Muscle of leg (tissue), 11 donors: ENCODE measurements around the gene NOP9. TPM values are rescaled to one million over a fixed set of nuclear protein-coding genes. Genes with fewer than 3 reads are reported as not detected.

Experiments used
- DNase-seq: peaks from one replicate; pipeline ENCODE4 v3.0.0; 2013
- H3K27ac ChIP-seq: one replicate; pipeline ENCODE4 v1.5.1; 2013; ENCODE audit warnings: mild to moderate bottlenecking, low read length, control low read depth
- H3K27me3 ChIP-seq: one replicate; pipeline ENCODE4 v1.6.1; 2013; ENCODE audit warnings: low read length; ENCODE audit not compliant: control insufficient read depth, insufficient read depth
- H3K36me3 ChIP-seq: one replicate; pipeline ENCODE4 v1.6.1; 2013; ENCODE audit warnings: low read length; ENCODE audit not compliant: control insufficient read depth, insufficient read depth
- H3K4me1 ChIP-seq: one replicate; pipeline ENCODE4 v1.6.1; 2013; ENCODE audit warnings: low read length; ENCODE audit not compliant: control insufficient read depth, insufficient read depth
- H3K4me3 ChIP-seq: one replicate; pipeline ENCODE4 v1.5.1; 2013; ENCODE audit warnings: low read length, control low read depth
- H3K9me3 ChIP-seq: replicated peaks from 2 replicates; pipeline ENCODE4 v1.6.1; 2013; ENCODE audit warnings: low read depth, low read length; ENCODE audit not compliant: control insufficient read depth
- WGBS: methylation state at CpG from one replicate; pipeline ENCODE4 v1.1.5; 2013; ENCODE audit warnings: missing lambda C conversion rate; ENCODE audit not compliant: insufficient coverage; 5-methylcytosine and 5-hydroxymethylcytosine counted together
- polyA plus RNA-seq, 8 donors: library from polyadenylated mRNA; unstranded; fragments of 120-200 nt; gene quantifications; one replicate each; pipeline versions ENCODE4 v1.2.1 to v1.2.3, GENCODE V29; 2013; ENCODE audit warnings: inconsistent platforms in 1 of 8, low replicate concordance in 1 of 8; ENCODE audit not compliant: insufficient read length in 8 of 8, insufficient read depth in 1 of 8
- total RNA-seq: library from RNA; stranded (reverse); fragments of 120-200 nt; gene quantifications from one replicate; pipeline ENCODE4 v1.2.4, GENCODE V29; 2013

The NOP9 gene
- total and polyA plus RNA-seq, 9 donors: 15.7 to 23.9 (median 20.0) TPM

DNA sequence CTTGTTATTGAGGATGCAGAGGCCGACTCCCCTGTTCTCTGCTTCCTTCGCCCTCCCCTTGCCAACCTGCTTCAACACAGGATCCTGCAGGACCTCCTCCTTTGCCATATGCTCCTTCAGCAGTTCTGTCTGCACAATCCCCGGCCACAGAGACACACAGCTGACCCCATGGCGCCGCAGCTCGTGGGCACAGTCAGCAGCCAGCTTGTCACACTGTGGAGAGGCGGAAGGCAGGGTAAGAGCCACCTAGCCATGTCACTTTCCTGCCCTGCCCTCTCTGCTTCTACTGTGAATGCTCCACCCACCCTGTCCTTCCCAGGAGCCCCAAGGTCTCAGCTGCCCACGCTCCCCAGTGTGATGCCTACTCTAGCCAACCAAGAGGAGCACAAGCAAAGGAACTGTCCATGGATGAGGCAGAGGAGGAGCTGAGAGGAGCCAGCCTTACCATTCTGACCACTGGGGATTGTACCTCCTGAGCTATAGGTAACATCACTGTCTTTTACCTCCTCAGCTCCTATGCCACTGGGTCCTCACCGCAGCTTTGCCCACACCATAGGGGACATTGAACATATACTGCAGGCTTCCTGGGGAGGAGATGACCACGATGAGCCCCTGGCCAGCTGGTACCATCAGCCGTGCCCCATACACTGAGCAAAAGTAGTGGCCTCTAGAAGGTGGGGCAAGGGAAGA, 7.4 kb upstream of the NOP9 start:
- peaks cover 4% of the 10 kb centered on the region for H3K4me1 ChIP-seq
- H3K36me3 ChIP-seq: peaks cover 47% of the 10 kb centered on the region
- no peaks in the 10 kb centered on the region for H3K27me3 ChIP-seq
- H3K9me3 ChIP-seq: no peaks in the 10 kb centered on the region
- no peak overlapping the region for H3K27ac ChIP-seq
- 82% methylated on average over 6 of the region's 11 CpGs for WGBS
- no peak overlapping the region for H3K4me3 ChIP-seq
- DNase-seq: no peak

DNA sequence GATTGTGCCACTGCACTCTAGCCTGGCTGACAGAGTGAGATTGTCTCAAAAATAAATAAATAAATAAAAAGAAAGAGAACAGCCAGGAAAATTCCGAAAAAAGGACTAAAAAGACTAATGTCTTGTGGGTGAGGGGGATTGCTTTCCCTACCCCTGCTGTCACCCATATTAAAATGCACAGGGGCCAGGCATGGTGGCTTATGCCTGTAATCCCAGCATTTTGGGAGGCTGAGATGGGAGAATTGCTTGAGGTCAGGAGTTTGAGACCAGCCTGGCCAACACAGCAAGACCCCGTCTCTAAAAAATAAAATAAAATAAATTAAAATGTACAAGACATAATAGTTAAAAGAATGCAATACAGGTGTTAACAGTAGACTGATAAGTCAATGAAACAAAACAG, 6.1 kb upstream of the NOP9 start:
- no peak overlapping the region for H3K27ac ChIP-seq
- peaks cover 4% of the 10 kb centered on the region for H3K4me1 ChIP-seq
- no peaks in the 10 kb centered on the region for H3K27me3 ChIP-seq
- WGBS: no CpG with 5 or more reads among the region's 2 CpGs
- peaks cover 47% of the 10 kb centered on the region for H3K36me3 ChIP-seq
- DNase-seq: no peak
- H3K9me3 ChIP-seq: no peaks in the 10 kb centered on the region
- H3K4me3 ChIP-seq: no peak overlapping the region

DNA sequence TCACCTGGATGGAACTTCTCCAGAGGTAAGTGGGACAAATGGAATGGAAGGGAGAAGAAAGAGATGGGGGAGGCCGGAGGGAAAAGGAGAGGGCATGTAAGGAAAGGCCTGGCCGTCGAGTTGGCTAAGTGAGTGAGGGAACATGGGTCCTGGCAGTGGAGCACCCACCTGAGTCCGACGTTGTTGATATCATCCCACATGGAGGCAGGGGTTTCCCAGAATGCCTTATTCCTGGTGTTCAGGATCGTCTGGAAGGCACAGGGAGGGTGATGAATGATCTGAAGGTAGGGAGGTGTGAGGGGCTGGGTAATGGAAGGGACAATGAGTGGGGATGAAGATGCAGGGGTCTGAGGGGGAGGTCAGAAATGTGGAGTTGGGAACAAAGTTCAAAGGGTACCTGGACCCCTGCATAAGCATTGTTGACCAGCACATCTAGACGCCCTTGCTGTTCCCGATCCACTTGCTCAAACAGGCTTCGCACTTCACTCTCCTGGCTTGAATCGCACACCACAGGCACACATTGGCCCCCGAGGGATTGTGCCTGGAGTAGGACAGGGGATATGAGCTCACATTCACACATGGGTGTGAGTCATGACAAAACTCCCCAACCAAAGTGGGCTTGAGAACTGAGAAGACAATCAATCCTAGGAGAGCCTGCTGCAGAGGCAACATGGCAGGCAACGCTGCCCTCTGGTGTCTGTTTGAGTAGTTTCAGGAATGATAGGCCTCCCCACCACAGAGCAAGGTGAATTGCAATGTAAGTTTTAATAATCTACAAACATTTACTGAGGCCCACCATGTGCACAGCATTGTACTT, 3.1 kb upstream of the NOP9 start:
- no peaks in the 10 kb centered on the region for H3K9me3 ChIP-seq
- WGBS: 67% methylated on average over 6 of the region's 12 CpGs

DNA sequence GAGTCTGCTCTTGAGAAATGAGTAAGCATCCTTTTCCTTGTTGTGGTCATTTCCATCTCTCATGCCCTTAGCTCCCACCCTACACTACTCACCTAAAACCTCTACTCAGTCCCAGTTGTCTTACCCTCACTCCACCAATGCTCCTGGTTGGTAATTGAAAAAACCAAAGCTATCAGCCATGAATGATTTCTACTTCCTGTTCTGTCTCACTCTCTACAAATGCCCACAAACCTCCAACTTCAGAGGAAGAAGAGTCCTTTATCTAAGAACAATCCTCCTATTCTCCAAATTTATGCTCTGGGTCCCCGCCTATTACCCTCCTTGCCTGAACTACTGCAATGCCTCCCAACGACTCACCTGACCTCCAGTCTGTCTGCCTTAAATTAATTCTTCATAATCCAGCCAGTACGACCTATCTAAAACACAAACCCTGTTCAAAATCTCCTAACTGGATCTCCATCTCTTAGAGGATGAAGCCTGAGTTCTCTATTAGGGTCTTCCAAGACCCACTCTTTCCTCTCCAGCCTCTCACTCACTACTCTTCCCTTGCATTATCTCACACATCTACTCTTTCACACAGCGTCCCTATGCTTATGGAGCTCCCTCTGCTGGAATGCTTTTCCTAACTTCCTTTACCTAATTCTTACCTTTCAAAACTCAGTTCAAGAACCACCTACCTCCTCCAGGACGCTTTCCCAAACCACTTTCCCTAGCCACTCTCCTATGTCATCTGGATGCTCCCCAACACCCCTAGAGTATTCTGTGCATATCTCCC, 2.3 kb upstream of the NOP9 start:
- WGBS: 53% methylated on average over 5 of the region's 5 CpGs
- H3K9me3 ChIP-seq: no peaks in the 10 kb centered on the region
- H3K27me3 ChIP-seq: no peaks in the 10 kb centered on the region
- peaks cover 20% of the 10 kb centered on the region for H3K4me1 ChIP-seq
- DNase-seq: no peak
- H3K36me3 ChIP-seq: peaks cover 30% of the 10 kb centered on the region
- no peak overlapping the region for H3K27ac ChIP-seq
- H3K4me3 ChIP-seq: no peak overlapping the region

More for the DNA sequence above, 3.1 kb upstream of the NOP9 start:
- Histone ChIP-seq H3K27ac (no peak overlapping the region), H3K4me3 (no peak overlapping the region), H3K27me3 (no peaks in the 10 kb centered on the region), H3K36me3 (peaks cover 30% of the 10 kb centered on the region), H3K4me1 (peaks cover 20% of the 10 kb centered on the region)
- peak; percentile 81 for DNase-seq

DNA sequence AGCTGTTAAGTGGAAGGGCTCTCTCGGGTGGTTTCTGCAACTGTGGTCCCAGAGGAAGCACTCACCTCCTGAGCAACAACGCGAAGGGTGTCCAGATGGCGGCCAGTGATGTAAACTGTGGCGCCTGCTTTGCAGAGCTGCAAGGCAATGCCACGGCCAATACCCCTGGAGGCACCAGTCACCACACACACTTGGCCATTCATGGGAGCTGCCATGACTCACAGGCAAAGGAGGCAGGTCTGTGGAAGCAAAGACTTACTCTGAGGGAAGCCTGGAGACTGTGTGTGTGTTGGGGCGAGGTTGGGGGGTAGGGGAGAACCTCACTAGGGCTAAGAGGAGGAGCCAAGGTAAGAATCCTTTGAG, 777 bp upstream of the NOP9 start:
- DNase-seq: no peak
- H3K27ac ChIP-seq: peak overlapping the region; percentile 84
- H3K4me1 ChIP-seq: peaks cover 20% of the 10 kb centered on the region
- peak overlapping the region; percentile 97 for H3K4me3 ChIP-seq
- H3K27me3 ChIP-seq: no peaks in the 10 kb centered on the region
- H3K9me3 ChIP-seq: no peaks in the 10 kb centered on the region
- WGBS: 67% methylated on average over 7 of the region's 7 CpGs
- H3K36me3 ChIP-seq: peaks cover 41% of the 10 kb centered on the region

DNA sequence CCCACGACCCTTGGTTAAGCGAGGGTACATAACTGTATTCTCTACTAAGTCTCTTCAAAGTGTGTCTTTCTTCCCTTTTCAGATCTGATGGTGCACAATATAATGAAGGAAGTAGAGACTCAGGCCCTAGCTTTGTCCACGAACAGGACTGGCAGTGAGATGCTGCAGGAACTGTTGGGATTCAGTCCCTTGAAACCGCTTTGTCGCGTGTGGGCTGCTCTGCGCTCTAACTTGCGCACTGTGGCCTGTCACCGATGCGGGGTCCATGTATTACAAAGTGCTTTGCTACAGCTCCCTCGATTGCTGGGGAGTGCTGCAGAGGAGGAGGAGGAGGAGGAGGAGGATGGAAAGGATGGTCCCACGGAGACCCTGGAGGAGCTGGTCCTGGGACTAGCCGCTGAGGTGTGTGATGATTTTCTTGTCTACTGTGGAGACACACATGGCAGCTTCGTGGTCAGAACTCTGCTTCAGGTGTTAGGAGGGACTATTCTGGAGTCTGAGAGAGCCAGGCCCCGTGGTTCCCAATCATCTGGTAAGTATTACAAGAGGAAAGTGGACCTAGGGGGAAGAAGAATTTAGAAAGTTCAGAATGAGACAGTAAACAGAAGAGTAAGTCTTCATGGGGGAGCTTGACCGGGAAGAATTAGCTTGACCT, 803 bp downstream of the NOP9 start:
- peak overlapping the region; percentile 67 for H3K27ac ChIP-seq

DNA sequence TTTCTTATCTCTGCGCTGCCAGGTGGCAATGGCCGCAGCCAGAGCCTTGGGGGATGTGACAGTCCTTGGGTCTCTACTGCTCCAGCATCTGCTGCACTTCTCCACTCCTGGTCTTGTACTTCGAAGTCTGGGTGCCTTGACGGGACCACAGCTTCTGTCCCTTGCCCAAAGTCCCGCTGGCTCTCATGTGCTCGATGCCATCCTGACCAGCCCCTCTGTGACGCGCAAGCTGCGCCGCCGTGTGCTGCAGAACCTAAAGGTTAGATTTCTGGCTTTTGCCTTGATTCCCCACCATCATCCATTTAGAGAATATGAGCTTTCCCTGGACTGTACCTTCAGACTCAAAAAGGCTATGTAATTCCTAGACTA, 4.4 kb downstream of the NOP9 start:
- Histone ChIP-seq H3K27me3 (no peaks in the 10 kb centered on the region), H3K4me1 (peaks cover 15% of the 10 kb centered on the region), H3K9me3 (no peaks in the 10 kb centered on the region), H3K4me3 (no peak overlapping the region), H3K27ac (no peak overlapping the region), H3K36me3 (peaks cover 69% of the 10 kb centered on the region)
- 98% methylated on average over 11 of the region's 11 CpGs for WGBS
- no peak for DNase-seq

More for the DNA sequence above, 803 bp downstream of the NOP9 start:
- DNase-seq: no peak
- H3K9me3 ChIP-seq: no peaks in the 10 kb centered on the region
- peaks cover 54% of the 10 kb centered on the region for H3K36me3 ChIP-seq
- 44% methylated on average over 12 of the region's 16 CpGs for WGBS
- H3K27me3 ChIP-seq: no peaks in the 10 kb centered on the region
- peaks cover 20% of the 10 kb centered on the region for H3K4me1 ChIP-seq
- H3K4me3 ChIP-seq: peak overlapping the region; percentile 97

DNA sequence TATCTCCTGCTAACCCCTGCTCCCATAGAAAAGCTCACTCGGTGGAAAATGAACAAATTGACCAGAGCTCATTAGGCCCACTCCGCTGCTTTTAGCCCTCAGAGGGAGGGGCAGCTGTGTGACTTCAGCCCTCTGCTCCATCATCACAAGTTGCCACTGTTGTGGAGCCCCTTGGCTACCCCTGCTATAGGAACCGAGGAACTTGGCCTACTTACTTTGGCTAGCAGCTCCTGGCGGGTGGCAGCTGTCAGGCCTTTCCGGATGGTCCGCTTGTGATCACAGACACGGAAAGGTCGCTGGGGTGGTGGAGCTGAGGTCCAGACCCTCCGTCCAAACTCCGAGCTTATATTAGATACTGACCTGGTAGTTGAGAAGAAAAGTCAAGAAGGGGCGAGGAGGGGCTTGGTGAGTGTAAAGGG, 7.5 kb downstream of the NOP9 start:
- DNase-seq: no peak
- Histone ChIP-seq H3K27me3 (no peaks in the 10 kb centered on the region), H3K36me3 (peaks cover 58% of the 10 kb centered on the region), H3K4me1 (peaks cover 21% of the 10 kb centered on the region), H3K4me3 (no peak overlapping the region), H3K9me3 (no peaks in the 10 kb centered on the region), H3K27ac (no peak overlapping the region)
- 96% methylated on average over 9 of the region's 11 CpGs for WGBS

DNA sequence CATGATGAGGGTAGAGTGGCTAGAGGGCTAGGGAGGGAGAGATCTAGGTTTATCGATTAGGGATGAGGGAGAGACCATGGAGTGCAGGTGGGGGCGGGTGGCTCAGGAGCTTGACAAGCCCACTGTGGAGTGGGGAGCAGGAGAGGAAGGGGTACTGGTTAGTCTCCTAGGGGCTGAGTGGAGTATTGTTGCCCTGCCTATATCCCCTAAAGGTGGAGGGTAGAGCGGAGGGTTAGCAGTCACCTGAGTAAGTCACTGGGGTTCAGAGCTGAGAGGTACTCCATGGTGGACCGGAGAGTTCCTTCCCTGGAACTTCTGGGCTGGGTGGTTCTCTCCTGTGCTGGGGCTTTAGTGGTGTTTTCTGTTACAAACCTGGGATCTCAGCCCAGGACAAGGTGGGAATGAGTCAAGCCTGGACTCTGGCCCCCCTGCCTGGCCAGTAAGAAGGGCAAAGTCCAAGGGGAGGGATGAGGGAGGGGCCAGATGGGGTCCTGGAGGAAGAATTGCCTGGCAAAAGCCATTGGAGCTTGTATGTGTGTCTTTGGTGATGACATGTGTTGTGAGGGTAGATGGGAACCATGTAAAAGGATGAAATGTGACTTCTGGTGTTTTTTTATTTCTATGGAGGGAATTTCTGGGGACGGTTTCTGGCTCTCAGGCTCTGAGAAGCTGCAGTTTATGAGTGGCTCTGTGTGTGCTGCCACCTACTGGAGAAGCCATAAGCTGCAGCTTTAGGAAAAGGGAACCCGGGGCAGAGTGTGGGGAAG, 8.1 kb downstream of the NOP9 start, which contains the start of gene CIDEB:
TSS of gene CIDEB (minus strand) at position 403 of the 767 bp plus-strand sequence. CDS start at position 284, 119 bp downstream.
- DNase-seq: peak; percentile 71
- Histone ChIP-seq H3K36me3 (peaks cover 52% of the 10 kb centered on the region), H3K4me1 (peaks cover 27% of the 10 kb centered on the region), H3K4me3 (no peak within 1 kb of the TSS), H3K27ac (no peak within 1 kb of the TSS), H3K9me3 (no peaks in the 10 kb centered on the region), H3K27me3 (no peaks in the 10 kb centered on the region)
- WGBS: 75% methylated on average over 5 of the region's 6 CpGs
